ENCODE data around the gene THUMPD1. TPM values are rescaled to one million over a fixed set of nuclear protein-coding genes. Genes with fewer than 3 reads are reported as not detected.
"Not testable (repeated sequence)": the region's sequence is repeated elsewhere in the genome, so short reads cannot be mapped to it uniquely, and the experiment has no call there.

The THUMPD1 gene
- total RNA-seq, 4 donors from 2014 or later = 23.1 to 64.8 (median 43.4) TPM

- H3K9me3 ChIP-seq = no peaks in the 10 kb centered on the region
- H3K27me3 ChIP-seq = no peaks in the 10 kb centered on the region
- 51 to 93% methylated on average over 2 of the region's 2 CpGs for WGBS, 2 donors (ENCODE audit: low coverage in 1 of 2)
- no peaks in the 10 kb centered on the region for H3K4me1 ChIP-seq
- H3K27ac ChIP-seq = no peak overlapping the region
- H3K4me3 ChIP-seq = no peak overlapping the region
- intact Hi-C loops (cut with DNase I; ENCODE audit: low total_unique reads) (no loop called here), in situ Hi-C loops (cut with MboI; ENCODE audit: low pct_ligation_motif_present in 1 of 4, low pct_unique_long_range_greater_than_20kb in 1 of 4, low sequenced_read_pairs in 3 of 4) (no loop called here)
- no peak for DNase-seq
- no peaks in the 10 kb centered on the region for H3K36me3 ChIP-seq
- no peak for TF ChIP-seq POLR2A (IDR thresholded peaks at IDR 0.05)
- TF ChIP-seq CTCF (IDR thresholded peaks at IDR 0.05) = no peak
- no peak for TF ChIP-seq POLR2AphosphoS5 (IDR thresholded peaks at IDR 0.05)
- no peak for TF ChIP-seq EP300 (IDR thresholded peaks at IDR 0.05; ENCODE audit: low read depth)
Measured at GRCh38 chr16:20696618-20697017, 45.0 kb downstream of the THUMPD1 start.

- in situ Hi-C loops (cut with MboI; ENCODE audit: low pct_ligation_motif_present in 1 of 4, low pct_unique_long_range_greater_than_20kb in 1 of 4, low sequenced_read_pairs in 3 of 4) = no loop called here
- H3K4me3 ChIP-seq = no peak overlapping the region
Measured at GRCh38 chr16:20695024-20695423, 46.6 kb downstream of the THUMPD1 start.

GRCh38 chr16:20694096-20694495, 47.5 kb downstream of the THUMPD1 start:
- H3K36me3 ChIP-seq; in situ Hi-C loops (cut with MboI; ENCODE audit: low pct_ligation_motif_present in 1 of 4, low pct_unique_long_range_greater_than_20kb in 1 of 4, low sequenced_read_pairs in 3 of 4); DNase-seq; H3K4me3 ChIP-seq; H3K27me3 ChIP-seq; H3K27ac ChIP-seq; H3K9me3 ChIP-seq; H3K4me1 ChIP-seq; intact Hi-C loops (cut with DNase I; ENCODE audit: low total_unique reads): not testable (repeated sequence)
- 14 to 33% methylated on average over 6 of the region's 6 CpGs for WGBS, 2 donors (ENCODE audit: low coverage in 1 of 2)

More at GRCh38 chr16:20695024-20695423, 46.6 kb downstream of the THUMPD1 start:
- DNase-seq = no peak
- Histone ChIP-seq H3K4me1 (no peaks in the 10 kb centered on the region), H3K27me3 (no peaks in the 10 kb centered on the region), H3K36me3 (no peaks in the 10 kb centered on the region), H3K27ac (no peak overlapping the region), H3K9me3 (no peaks in the 10 kb centered on the region)
- TF ChIP-seq POLR2AphosphoS5 (IDR thresholded peaks at IDR 0.05) (no peak), POLR2A (IDR thresholded peaks at IDR 0.05) (no peak), CTCF (IDR thresholded peaks at IDR 0.05) (no peak), EP300 (IDR thresholded peaks at IDR 0.05; ENCODE audit: low read depth) (no peak)
- intact Hi-C loops (cut with DNase I; ENCODE audit: low total_unique reads) = no loop called here
- WGBS, 2 donors (ENCODE audit: low coverage in 1 of 2) = 62 to 78% methylated on average over 2 to 4 of the region's 4 CpGs

- in situ Hi-C loops (cut with MboI; ENCODE audit: low pct_ligation_motif_present in 1 of 4, low pct_unique_long_range_greater_than_20kb in 1 of 4, low sequenced_read_pairs in 3 of 4) = no loop called here
- no peaks in the 10 kb centered on the region for H3K27me3 ChIP-seq
- no peaks in the 10 kb centered on the region for H3K36me3 ChIP-seq
- no peak for DNase-seq
- no peaks in the 10 kb centered on the region for H3K4me1 ChIP-seq
- intact Hi-C loops (cut with DNase I; ENCODE audit: low total_unique reads) = no loop called here
- no peak overlapping the region for H3K27ac ChIP-seq
- H3K4me3 ChIP-seq = no peak overlapping the region
- no peak for TF ChIP-seq POLR2A (IDR thresholded peaks at IDR 0.05)
- H3K9me3 ChIP-seq = no peaks in the 10 kb centered on the region
Measured at GRCh38 chr16:20689668-20690067, 52.0 kb downstream of the THUMPD1 start.

- intact Hi-C loops (cut with DNase I; ENCODE audit: low total_unique reads) = no loop called here
- in situ Hi-C loops (cut with MboI; ENCODE audit: low pct_ligation_motif_present in 1 of 4, low pct_unique_long_range_greater_than_20kb in 1 of 4, low sequenced_read_pairs in 3 of 4) = no loop called here
- no peak for DNase-seq
- no peaks in the 10 kb centered on the region for H3K36me3 ChIP-seq
- H3K4me3 ChIP-seq = no peak overlapping the region
- H3K27ac ChIP-seq = no peak overlapping the region
- TF ChIP-seq POLR2A (IDR thresholded peaks at IDR 0.05) (no peak), POLR2AphosphoS5 (IDR thresholded peaks at IDR 0.05) (no peak), CTCF (IDR thresholded peaks at IDR 0.05) (no peak), EP300 (IDR thresholded peaks at IDR 0.05; ENCODE audit: low read depth) (no peak)
- WGBS, 2 donors (ENCODE audit: low coverage in 1 of 2) = 76 to 87% methylated on average over 1 of the region's 1 CpG
- H3K4me1 ChIP-seq = no peaks in the 10 kb centered on the region
- no peaks in the 10 kb centered on the region for H3K27me3 ChIP-seq
- no peaks in the 10 kb centered on the region for H3K9me3 ChIP-seq
Measured at GRCh38 chr16:20683812-20684211, 57.8 kb downstream of the THUMPD1 start.

Small RNA genes within 50 kb of the gene (small RNA-seq; reads per million reads assigned to genes)
- gene RNU6-944P = 0 reads per million in 4 donors

Other genes starting within 250 kb of the THUMPD1 start
- gene ACSM2B, start 165.5 kb downstream of the THUMPD1 start, total RNA-seq = not detected
- 1 to 10 TPM in 1 of 4 donors, under 1 TPM in 2, not detected in 1; 0.80 to 3.7 (median 0.95) TPM for gene ACSM1, start 44.1 kb downstream of the THUMPD1 start, total RNA-seq
- 100 to 1,000 TPM in 1 of 4 donors, 10 to 100 TPM in 3; 21.7 to 108 (median 29.5) TPM for gene ACSM3, start 22.2 kb upstream of the THUMPD1 start, total RNA-seq
- 10 to 100 TPM in 3 of 4 donors, 1 to 10 TPM in 1; 9.0 to 55.1 (median 30.0) TPM for gene ERI2, start 64.7 kb upstream of the THUMPD1 start, total RNA-seq
- gene REXO5, start 64.7 kb upstream of the THUMPD1 start, total RNA-seq = 10 to 100 TPM in 1 of 4 donors, 1 to 10 TPM in 3; 4.1 to 17.5 (median 6.4) TPM
- gene DCUN1D3, start 158.5 kb upstream of the THUMPD1 start, total RNA-seq = 10 to 100 TPM in 2 of 4 donors, 1 to 10 TPM in 2; 5.6 to 47.6 (median 10.5) TPM
- gene LYRM1, start 159.0 kb upstream of the THUMPD1 start, total RNA-seq = 10 to 100 TPM in 3 of 4 donors, 1 to 10 TPM in 1; 7.9 to 74.6 (median 27.5) TPM

All from transverse colon (tissue), 4 donors.